K562 (cell line): ENCODE data around the gene SVEP1.

Experiments
- ARNT ChIP-seq, 2 experiments: fragments of 450-650 bp; IDR thresholded peaks; 2 replicates each; pipeline ENCODE4 v1.6.1; 2016; ENCODE audit warnings: mild to moderate bottlenecking in 1 of 2
- CTCF ChIP-seq, 3 experiments: IDR thresholded peaks in 2 of 3; conservative IDR thresholded peaks in 1 of 3; 2 replicates each; pipeline ENCODE4 v1.5.1; 2011 to 2012; ENCODE audit warnings: low read length in 3 of 3, mild to moderate bottlenecking in 3 of 3, control low read depth in 2 of 3, improper control_type of control experiment in 1 of 3, inconsistent platforms in 1 of 3, low read depth in 1 of 3, mixed read lengths in 1 of 3, moderate library complexity in 1 of 3; ENCODE audit not compliant: insufficient read depth in 2 of 3
- FOXK2 ChIP-seq, 2 experiments: fragments of 450-650 bp; IDR thresholded peaks in 1 of 2; conservative IDR thresholded peaks in 1 of 2; 2 replicates each; pipeline ENCODE4 v1.6.1; 2016; ENCODE audit warnings: low read depth in 2 of 2, mild to moderate bottlenecking in 1 of 2
- ZBTB40 ChIP-seq, 2 experiments: fragments of 450-650 bp in 1 of 2; sonication (generic) in 1 of 2; formaldehyde crosslinking in 1 of 2; IDR thresholded peaks; 2 replicates each; pipeline versions ENCODE4 v1.7.1 to v1.9.0; 2016 to 2022; ENCODE audit warnings: inconsistent platforms in 1 of 2, mild to moderate bottlenecking in 1 of 2, missing genetic modification reagents in 1 of 2
- ZBTB7A ChIP-seq: IDR thresholded peaks from 2 replicates; pipeline ENCODE4 v1.6.1; 2011; ENCODE audit warnings: low read depth, mild to moderate bottlenecking, low read length, moderate library complexity, borderline replicate concordance; ENCODE audit not compliant: control insufficient read depth

GRCh38 chr9:110528645-110529044, 50.9 kb downstream of the SVEP1 start:
- TF ChIP-seq CTCF (IDR thresholded peaks at IDR 0.05 in 2 of 3, conservative IDR thresholded peaks at IDR 0.05 in 1 of 3; ENCODE audit: insufficient read depth in 2 of 3, low read depth in 1 of 3, low read length in 3 of 3) (no peak), ZBTB40 (IDR thresholded peaks at IDR 0.05) (no peak), ZBTB40 (CRISPR knock-in tag; IDR thresholded peaks at IDR 0.05) (no peak), ZBTB7A (no peak), ARNT (IDR thresholded peaks at IDR 0.05) (no peak), FOXK2 (conservative IDR thresholded peaks at IDR 0.05 in 1 of 2, IDR thresholded peaks at IDR 0.05 in 1 of 2; ENCODE audit: low read depth in 2 of 2) (no peak)
